Lung (tissue), 12 donors: Measurements from ENCODE around the gene IL4. TPM values are rescaled to one million over a fixed set of nuclear protein-coding genes. Genes with fewer than 3 reads are reported as not detected.
A peak's percentile ranks its signal among the peaks of the same experiment; 100 is the strongest.

Experiments
- ATAC-seq: fragments of 200-7000 bp; cut with Tn5 transposase; one replicate; pipeline ENCODE4 v1.9.1; 2020; ENCODE audit warnings: moderate number of reproducible peaks; ENCODE audit not compliant: insufficient read depth, low FRiP score
- DNase-seq, 3 donors: peaks; one replicate each; pipeline ENCODE4 v3.0.0-alpha.2; 2013 to 2017
- H3K27ac ChIP-seq, 2 donors: one replicate each; pipeline ENCODE4 v1.5.1; 2013; ENCODE audit warnings: mild to moderate bottlenecking in 2 of 2, moderate library complexity in 2 of 2, control low read depth in 1 of 2, inconsistent platforms in 1 of 2, low read depth in 1 of 2, low read length in 1 of 2
- H3K27me3 ChIP-seq, 3 donors: one replicate each; pipeline ENCODE4 v1.5.1; 2013; ENCODE audit warnings: low read length in 2 of 3; ENCODE audit not compliant: control insufficient read depth in 3 of 3, insufficient read depth in 3 of 3
- H3K36me3 ChIP-seq, 4 donors: one replicate each; pipeline ENCODE4 v1.5.1; 2013; ENCODE audit warnings: low read length in 4 of 4, mild to moderate bottlenecking in 1 of 4, moderate library complexity in 1 of 4; ENCODE audit not compliant: control insufficient read depth in 4 of 4, insufficient read depth in 4 of 4
- H3K4me1 ChIP-seq, 5 donors: one replicate each; pipeline ENCODE4 v1.5.1; 2013; ENCODE audit warnings: low read length in 5 of 5, mild to moderate bottlenecking in 2 of 5, moderate library complexity in 1 of 5; ENCODE audit not compliant: control insufficient read depth in 5 of 5, insufficient read depth in 5 of 5
- H3K4me3 ChIP-seq: one replicate; pipeline ENCODE4 v1.5.1; 2013; ENCODE audit warnings: mild to moderate bottlenecking, control low read depth, moderate library complexity
- H3K9ac ChIP-seq, 2 donors: one replicate each; pipeline ENCODE4 v1.5.1; 2013; ENCODE audit warnings: low read length in 2 of 2, control low read depth in 1 of 2; ENCODE audit not compliant: insufficient read depth in 1 of 2
- H3K9me3 ChIP-seq, 4 donors: one replicate each; pipeline ENCODE4 v1.5.1; 2013; ENCODE audit warnings: low read length in 3 of 4, mild to moderate bottlenecking in 1 of 4, moderate library complexity in 1 of 4; ENCODE audit not compliant: control insufficient read depth in 4 of 4, insufficient read depth in 3 of 4
- CTCF ChIP-seq: IDR thresholded peaks from 2 replicates; pipeline ENCODE4 v1.5.1; 2012; ENCODE audit warnings: mild to moderate bottlenecking; ENCODE audit errors: control extremely low read depth, extremely low read depth
- WGBS, 2 donors: extraction: QIAGEN DNeasy Blood & Tissue Kit; methylation state at CpG; one replicate each; pipeline ENCODE4 v1.1.7; 2013; 5-methylcytosine and 5-hydroxymethylcytosine counted together
- polyA plus RNA-seq, 2 donors: library from polyadenylated mRNA; stranded (reverse); fragments of 200-250 nt; gene quantifications; one replicate each; pipeline ENCODE4 v1.2.1, GENCODE V29; 2013
- total RNA-seq, 2 donors: library from RNA; depleted of rRNA in 1 of 2; stranded (reverse); fragments of >200 nt in 1 of 2; gene quantifications; one replicate each; pipeline ENCODE4 v1.2.1, GENCODE V29; 2014 to 2021
- donor health status: control.
- donor health status: control.
- donor health status: Bipolar disorder and iron deficiency.
- donor health status: healthy.
- donor health status: DM: yes; HTN: yes; CAD: no.

The IL4 gene
- total and polyA plus RNA-seq, 4 donors, result not detected

GRCh38 chr5:132686193-132686592, 12.4 kb downstream of the IL4 start:
- TF ChIP-seq CTCF, result no peak
- H3K4me3 ChIP-seq, result no peak overlapping the region
- no peaks in the 10 kb centered on the region for H3K9me3 ChIP-seq
- no peaks in the 10 kb centered on the region for H3K27me3 ChIP-seq
- 94 to 97% methylated on average over 3 of the region's 3 CpGs for WGBS, 2 donors
- no peak for ATAC-seq
- H3K27ac ChIP-seq, result no peak overlapping the region
- DNase-seq, result no peak
- no peaks in the 10 kb centered on the region for H3K4me1 ChIP-seq
- H3K36me3 ChIP-seq, result no peaks in the 10 kb centered on the region
- H3K9ac ChIP-seq, result no peak overlapping the region

GRCh38 chr5:132687995-132688394, 14.2 kb downstream of the IL4 start:
- no peaks in the 10 kb centered on the region for H3K4me1 ChIP-seq
- 77 to 84% methylated on average over 5 of the region's 5 CpGs for WGBS, 2 donors
- H3K27ac ChIP-seq, result no peak overlapping the region
- no peak for DNase-seq
- no peak for TF ChIP-seq CTCF
- no peaks in the 10 kb centered on the region for H3K27me3 ChIP-seq
- H3K9ac ChIP-seq, result no peak overlapping the region
- H3K36me3 ChIP-seq, result peaks cover 0 to 3% (median 0%) of the 10 kb centered on the region in 4 donors
- no peak overlapping the region for H3K4me3 ChIP-seq
- no peak for ATAC-seq
- H3K9me3 ChIP-seq, result no peaks in the 10 kb centered on the region

- Histone ChIP-seq H3K9ac (no peak overlapping the region), H3K27me3 (no peaks in the 10 kb centered on the region), H3K27ac (no peak overlapping the region), H3K36me3 (peaks cover 0 to 3% (median 0%) of the 10 kb centered on the region in 4 donors), H3K9me3 (no peaks in the 10 kb centered on the region), H3K4me3 (no peak overlapping the region), H3K4me1 (no peaks in the 10 kb centered on the region)
- DNase-seq (peak in 1 of 3 donors; percentile 20), ATAC-seq (no peak)
- 14 to 35% methylated on average over 7 of the region's 7 CpGs for WGBS, 2 donors
- no peak for TF ChIP-seq CTCF
These were observed 14.9 kb downstream of the IL4 start for GRCh38 chr5:132688536-132689339.
